AG09309 (cell line): Measurements from ENCODE around the gene CYB561.

Experiments used
- DNase-seq: peaks from one replicate; pipeline ENCODE4 v3.0.0-alpha.2; 2010; ENCODE audit warnings: low read depth
- H3K4me3 ChIP-seq: 2 replicates; pipeline ENCODE4 v1.5.1; 2011; ENCODE audit warnings: mild to moderate bottlenecking, low read depth, low read length, moderate library complexity; ENCODE audit not compliant: control insufficient read depth
- TF ChIP-seq, protein P1 (sequence below): IDR thresholded peaks from 2 replicates; pipeline ENCODE4 v1.5.1; 2011; ENCODE audit warnings: mild to moderate bottlenecking, low read depth, low read length, inconsistent platforms; ENCODE audit not compliant: insufficient read depth, control insufficient read depth; ENCODE audit errors: missing control alignments

CYB561 gene

DNA sequence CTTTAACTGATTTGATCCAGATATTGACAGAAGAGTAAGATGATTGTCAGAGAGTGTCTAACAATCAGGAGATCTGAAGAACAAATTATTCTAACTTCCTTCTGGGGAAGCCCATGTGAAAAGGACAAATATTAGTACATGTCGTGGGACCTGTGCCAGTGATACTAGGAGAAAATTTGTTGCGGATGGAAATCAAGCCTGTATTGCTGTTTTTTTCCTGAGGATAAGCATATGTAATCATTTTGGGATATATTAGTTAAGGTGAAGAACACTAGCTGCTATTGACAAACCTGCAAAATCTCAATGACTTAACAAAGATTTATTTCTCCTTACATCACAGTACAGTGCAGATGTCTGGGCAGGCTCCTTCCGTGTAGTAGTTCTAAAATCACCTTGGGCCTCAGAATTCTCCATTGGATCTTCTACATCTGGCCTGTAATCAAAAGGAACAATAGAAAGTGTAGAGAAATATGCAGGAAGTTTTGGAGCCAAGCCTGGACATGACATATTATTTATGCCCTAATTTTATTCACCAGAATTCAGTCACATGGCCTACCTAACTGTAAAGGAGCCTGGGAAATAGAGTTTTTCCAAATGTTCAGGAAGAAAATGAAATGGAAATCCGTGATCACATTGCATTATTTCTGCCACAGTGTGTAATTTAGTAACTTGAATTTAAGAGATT is 58.3 kb downstream of the CYB561 start:
- TF ChIP-seq, protein P1, sequence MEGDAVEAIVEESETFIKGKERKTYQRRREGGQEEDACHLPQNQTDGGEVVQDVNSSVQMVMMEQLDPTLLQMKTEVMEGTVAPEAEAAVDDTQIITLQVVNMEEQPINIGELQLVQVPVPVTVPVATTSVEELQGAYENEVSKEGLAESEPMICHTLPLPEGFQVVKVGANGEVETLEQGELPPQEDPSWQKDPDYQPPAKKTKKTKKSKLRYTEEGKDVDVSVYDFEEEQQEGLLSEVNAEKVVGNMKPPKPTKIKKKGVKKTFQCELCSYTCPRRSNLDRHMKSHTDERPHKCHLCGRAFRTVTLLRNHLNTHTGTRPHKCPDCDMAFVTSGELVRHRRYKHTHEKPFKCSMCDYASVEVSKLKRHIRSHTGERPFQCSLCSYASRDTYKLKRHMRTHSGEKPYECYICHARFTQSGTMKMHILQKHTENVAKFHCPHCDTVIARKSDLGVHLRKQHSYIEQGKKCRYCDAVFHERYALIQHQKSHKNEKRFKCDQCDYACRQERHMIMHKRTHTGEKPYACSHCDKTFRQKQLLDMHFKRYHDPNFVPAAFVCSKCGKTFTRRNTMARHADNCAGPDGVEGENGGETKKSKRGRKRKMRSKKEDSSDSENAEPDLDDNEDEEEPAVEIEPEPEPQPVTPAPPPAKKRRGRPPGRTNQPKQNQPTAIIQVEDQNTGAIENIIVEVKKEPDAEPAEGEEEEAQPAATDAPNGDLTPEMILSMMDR = no peak
- DNase-seq = no peak
- no peak overlapping the region for H3K4me3 ChIP-seq

DNA sequence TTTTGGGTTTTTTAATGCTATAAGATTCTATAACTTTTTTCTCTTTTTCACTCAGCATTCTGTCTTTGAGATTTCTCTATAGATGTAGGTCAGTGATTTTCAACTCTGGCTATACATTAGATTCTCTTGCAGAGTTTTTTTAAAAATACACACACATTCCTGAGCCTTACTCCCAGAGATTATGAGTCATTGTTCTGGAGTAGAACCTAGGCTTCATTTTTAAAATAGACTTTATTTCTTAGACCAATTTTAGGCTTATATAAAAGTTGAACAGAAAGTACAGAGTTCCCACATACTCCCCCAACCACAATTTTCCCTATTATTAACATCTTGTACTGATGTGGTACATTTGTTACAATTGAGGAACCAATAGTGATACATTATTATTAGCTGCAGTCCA is 63.3 kb downstream of the CYB561 start:
- TF ChIP-seq, protein P1 = no peak
- H3K4me3 ChIP-seq = no peak overlapping the region
- no peak for DNase-seq
